HEK293 (cell line): ENCODE data around the gene TTLL5.

ENCODE experiments used
- CTCF ChIP-seq: fragments of 450-650 bp; formaldehyde crosslinking; IDR thresholded peaks from 2 replicates; pipeline ENCODE4 v1.5.1; 2016; ENCODE audit warnings: missing biosample characterization, missing genetic modification characterization
- RBAK ChIP-seq: fragments of 450-650 bp; formaldehyde crosslinking; IDR thresholded peaks from 2 replicates; pipeline ENCODE4 v1.5.1; 2016; ENCODE audit warnings: missing biosample characterization, missing genetic modification characterization
- ZNF266 ChIP-seq: fragments of 450-650 bp; formaldehyde crosslinking; IDR thresholded peaks from 2 replicates; pipeline ENCODE4 v1.5.1; 2016; ENCODE audit warnings: missing biosample characterization, missing genetic modification characterization, low read depth
- ZNF274 ChIP-seq, 2 experiments: fragments of 200-500 bp in 1 of 2; fragments of 450-650 bp in 1 of 2; sonication (Bioruptor generic) in 1 of 2; formaldehyde crosslinking in 1 of 2; IDR thresholded peaks; 2 replicates each; pipeline versions ENCODE4 v1.5.1 to v1.6.1; 2014 to 2016; ENCODE audit warnings: borderline replicate concordance in 1 of 2, inconsistent platforms in 1 of 2, low read length in 1 of 2, missing biosample characterization in 1 of 2, missing genetic modification characterization in 1 of 2

DNA sequence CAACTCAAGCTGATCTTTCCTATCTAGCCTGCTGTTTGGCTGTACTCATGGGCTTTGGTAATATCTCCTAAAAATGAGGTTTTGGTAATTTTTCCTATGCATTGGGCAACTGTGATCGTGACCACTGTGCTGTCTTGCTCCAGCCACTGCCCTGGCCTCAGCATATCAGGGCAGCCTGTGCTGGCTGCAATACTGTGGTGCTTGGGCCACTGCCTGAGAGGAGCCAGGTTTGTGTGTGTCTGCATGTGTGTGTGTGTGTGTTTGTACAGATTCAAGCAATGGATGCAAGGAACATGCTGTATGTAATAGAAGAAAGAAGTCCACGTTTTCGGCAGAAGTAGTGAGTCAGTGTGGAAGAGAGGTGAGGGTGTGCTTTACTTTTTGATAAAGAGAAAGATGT, 13.4 kb upstream of the TTLL5 start:
- no peak for TF ChIP-seq CTCF
- TF ChIP-seq ZNF274 (IDR thresholded peaks at IDR 0.05; ENCODE audit: low read length), result no peak
- TF ChIP-seq ZNF274 (tag by site-specific recombination; IDR thresholded peaks at IDR 0.05; ENCODE audit: borderline replicate concordance), result no peak
- no peak for TF ChIP-seq RBAK (tag by site-specific recombination)
- no peak for TF ChIP-seq ZNF266 (tag by site-specific recombination)
